Neural progenitor cell (in vitro differentiated cells): ENCODE measurements around the gene KIAA0232. TPM values are rescaled to one million over a fixed set of nuclear protein-coding genes. Genes with fewer than 3 reads are reported as not detected.

ENCODE experiments used
- DNase-seq: peaks from one replicate; pipeline ENCODE4 v3.0.0-alpha.2; 2016; ENCODE audit warnings: low spot score
- H2AFZ ChIP-seq: fragments of 200-600 bp; sonication (generic); replicated peaks from 2 replicates; pipeline ENCODE4 v1.6.1; 2016; ENCODE audit warnings: antibody characterized with exemption
- H3F3A ChIP-seq: fragments of 200-600 bp; sonication (generic); 2 replicates; pipeline ENCODE4 v1.6.1; 2016; ENCODE audit warnings: antibody characterized with exemption, low read depth
- H3K27ac ChIP-seq: fragments of 200-600 bp; sonication (generic); 2 replicates; pipeline ENCODE4 v1.5.1; 2016; ENCODE audit warnings: mild to moderate bottlenecking
- H3K27me3 ChIP-seq: fragments of 200-600 bp; sonication (generic); 2 replicates; pipeline ENCODE4 v1.6.1; 2016; ENCODE audit warnings: mild to moderate bottlenecking, moderate library complexity
- H3K36me3 ChIP-seq: fragments of 200-600 bp; sonication (generic); 2 replicates; pipeline ENCODE4 v1.5.1; 2016
- H3K4me1 ChIP-seq: fragments of 200-600 bp; sonication (generic); 2 replicates; pipeline ENCODE4 v1.6.1; 2016; ENCODE audit warnings: mixed run types
- H3K4me2 ChIP-seq: fragments of 200-600 bp; sonication (generic); 2 replicates; pipeline ENCODE4 v1.6.1; 2016
- H3K4me3 ChIP-seq: fragments of 200-600 bp; sonication (generic); 2 replicates; pipeline ENCODE4 v1.5.1; 2016
- H3K79me2 ChIP-seq: fragments of 200-600 bp; sonication (generic); 2 replicates; pipeline ENCODE4 v1.6.1; 2016; ENCODE audit warnings: low read depth
- H3K9ac ChIP-seq: fragments of 200-600 bp; sonication (generic); 2 replicates; pipeline ENCODE4 v1.6.1; 2016
- H3K9me3 ChIP-seq: fragments of 200-600 bp; sonication (generic); 2 replicates; pipeline ENCODE4 v1.5.1; 2016; ENCODE audit warnings: low read depth
- H4K20me1 ChIP-seq: fragments of 200-600 bp; sonication (generic); 2 replicates; pipeline ENCODE4 v1.6.1; 2016; ENCODE audit warnings: low read depth
- H3K27ac Mint-ChIP-seq: 3 replicates; pipeline ENCODE4 v1.8.0; 2021; ENCODE audit warnings: mixed read lengths
- H3K27me3 Mint-ChIP-seq: 2 replicates; pipeline ENCODE4 v1.8.0; 2022; ENCODE audit warnings: low read depth, mild to moderate bottlenecking, inconsistent platforms, moderate library complexity, mixed read lengths; ENCODE audit not compliant: insufficient read depth
- H3K36me3 Mint-ChIP-seq: 3 replicates; pipeline ENCODE4 v1.8.0; 2021; ENCODE audit warnings: mixed read lengths
- H3K4me1 Mint-ChIP-seq: 3 replicates; pipeline ENCODE4 v1.8.0; 2021; ENCODE audit warnings: mixed read lengths
- H3K4me3 Mint-ChIP-seq: 3 replicates; pipeline ENCODE4 v1.8.0; 2021; ENCODE audit warnings: mild to moderate bottlenecking, moderate library complexity, mixed read lengths
- H3K9me3 Mint-ChIP-seq: 3 replicates; pipeline ENCODE4 v1.8.0; 2020; ENCODE audit warnings: mixed read lengths
- CTCF ChIP-seq: fragments of 200-600 bp; sonication (generic); IDR thresholded peaks from 2 replicates; pipeline ENCODE4 v1.5.1; 2017; ENCODE audit warnings: antibody characterized with exemption, mild to moderate bottlenecking
- EZH2 ChIP-seq: fragments of 200-600 bp; sonication (generic); IDR thresholded peaks from 2 replicates; pipeline ENCODE4 v1.6.1; 2017; ENCODE audit warnings: antibody characterized with exemption, mild to moderate bottlenecking, moderate library complexity
- EZH2phosphoT487 ChIP-seq: fragments of 200-600 bp; sonication (generic); IDR thresholded peaks from 2 replicates; pipeline ENCODE4 v1.6.1; 2017; ENCODE audit warnings: antibody characterized with exemption
- total RNA-seq: library from RNA; depleted of rRNA; stranded (reverse); fragments of >200 nt; gene quantifications from 2 replicates; pipeline ENCODE4 v1.2.3, GENCODE V29; 2015; ENCODE audit warnings: low replicate concordance

KIAA0232 gene
- total RNA-seq, 1 donor from 2014 or later, result 42.9 TPM

GRCh38 chr4:6923507-6923906 lies 141.0 kb downstream of the KIAA0232 start:
- H3K4me3 ChIP-seq, result no peak overlapping the region
- H3K9me3 ChIP-seq, result no peaks in the 10 kb centered on the region
- no peak overlapping the region for H3K4me2 ChIP-seq
- Mint-ChIP-seq H3K27ac (no peak overlapping the region), H3K27me3 (peaks cover 2% of the 10 kb centered on the region), H3K36me3 (peaks cover 34% of the 10 kb centered on the region), H3K4me3 (no peak overlapping the region), H3K9me3 (no peaks in the 10 kb centered on the region), H3K4me1 (peaks cover 35% of the 10 kb centered on the region)
- H3K27ac ChIP-seq, result no peak overlapping the region
- H3F3A ChIP-seq, result peaks cover 8% of the 10 kb centered on the region
- H3K9ac ChIP-seq, result no peak overlapping the region
- no peaks in the 10 kb centered on the region for H3K36me3 ChIP-seq
- H3K79me2 ChIP-seq, result peaks cover 85% of the 10 kb centered on the region
- peaks cover 17% of the 10 kb centered on the region for H3K4me1 ChIP-seq
- DNase-seq, result no peak
- no peak for TF ChIP-seq EZH2phosphoT487
- no peak for TF ChIP-seq CTCF
- no peak for TF ChIP-seq EZH2
- peaks cover 89% of the 10 kb centered on the region for H4K20me1 ChIP-seq
- H3K27me3 ChIP-seq, result no peaks in the 10 kb centered on the region
- no peak overlapping the region for H2AFZ ChIP-seq

- H3K4me3 ChIP-seq, result no peak overlapping the region
- peaks cover 3% of the 10 kb centered on the region for H3K27me3 Mint-ChIP-seq
- DNase-seq, result no peak
These were observed 141.8 kb downstream of the KIAA0232 start for GRCh38 chr4:6924361-6924779.

GRCh38 chr4:6925357-6925836 lies 142.9 kb downstream of the KIAA0232 start:
- no peak overlapping the region for H3K27ac Mint-ChIP-seq

More at GRCh38 chr4:6924361-6924779, 141.8 kb downstream of the KIAA0232 start:
- H3F3A ChIP-seq, result peaks cover 9% of the 10 kb centered on the region
- no peak overlapping the region for H3K4me3 Mint-ChIP-seq
- H3K27ac ChIP-seq, result no peak overlapping the region
- no peaks in the 10 kb centered on the region for H3K9me3 ChIP-seq
- H3K36me3 ChIP-seq, result no peaks in the 10 kb centered on the region
- no peak for TF ChIP-seq EZH2phosphoT487
- TF ChIP-seq EZH2, result no peak
- TF ChIP-seq CTCF, result no peak
- peaks cover 83% of the 10 kb centered on the region for H3K79me2 ChIP-seq
- H3K27ac Mint-ChIP-seq, result no peak overlapping the region
- H2AFZ ChIP-seq, result no peak overlapping the region
- no peaks in the 10 kb centered on the region for H3K9me3 Mint-ChIP-seq
- H3K36me3 Mint-ChIP-seq, result peaks cover 30% of the 10 kb centered on the region
- peaks cover 89% of the 10 kb centered on the region for H4K20me1 ChIP-seq
- peaks cover 40% of the 10 kb centered on the region for H3K4me1 Mint-ChIP-seq
- H3K9ac ChIP-seq, result no peak overlapping the region
- no peak overlapping the region for H3K4me2 ChIP-seq
- peaks cover 22% of the 10 kb centered on the region for H3K4me1 ChIP-seq
- no peaks in the 10 kb centered on the region for H3K27me3 ChIP-seq

More at GRCh38 chr4:6925357-6925836, 142.9 kb downstream of the KIAA0232 start:
- Histone ChIP-seq H3K9me3 (no peaks in the 10 kb centered on the region), H3K27me3 (no peaks in the 10 kb centered on the region), H3K4me1 (peaks cover 26% of the 10 kb centered on the region), H3K36me3 (no peaks in the 10 kb centered on the region), H3K4me2 (no peak overlapping the region), H3F3A (peaks cover 13% of the 10 kb centered on the region), H2AFZ (no peak overlapping the region), H4K20me1 (peaks cover 91% of the 10 kb centered on the region), H3K79me2 (peaks cover 80% of the 10 kb centered on the region), H3K9ac (no peak overlapping the region), H3K27ac (no peak overlapping the region), H3K4me3 (no peak overlapping the region)
- TF ChIP-seq EZH2, result no peak
- TF ChIP-seq EZH2phosphoT487, result no peak
- TF ChIP-seq CTCF, result no peak
- Mint-ChIP-seq H3K27me3 (peaks cover 4% of the 10 kb centered on the region), H3K4me3 (no peak overlapping the region), H3K36me3 (peaks cover 30% of the 10 kb centered on the region), H3K4me1 (peaks cover 46% of the 10 kb centered on the region), H3K9me3 (no peaks in the 10 kb centered on the region)
- no peak for DNase-seq
